K562 (cell line): ENCODE measurements around the gene PARP15. TPM values are rescaled to one million over a fixed set of nuclear protein-coding genes. Genes with fewer than 3 reads are reported as not detected.
"Not testable (repeated sequence)": the region's sequence is repeated elsewhere in the genome, so short reads cannot be mapped to it uniquely, and the experiment has no call there.

Source experiments
- ATAC-seq: fragments of 200-7000 bp; cut with Tn5 transposase; 3 replicates; pipeline ENCODE4 v1.9.1; 2020; ENCODE audit warnings: moderate library complexity
- BruUV-seq: library from RNA; stranded (reverse); fragments of 400-500 nt; replicated peaks from 2 replicates; lab custom pipeline; 2021; lab: Mats Ljungman, UMichigan
- CTCF ChIA-PET: fragments of 300-600 bp; formaldehyde crosslinking; extraction: SDS; loops from one replicate; lab custom pipeline; 2021; ENCODE audit warnings: low intra/inter-chr PET ratio; lab: Yijun Ruan, JAX
- POLR2A ChIA-PET: fragments of 300-600, 350-650 bp; sonication (Branson Sonifier 250); formaldehyde crosslinking; extraction: SDS; loops from one replicate; lab custom pipeline; 2021; ENCODE audit warnings: antibody characterized with exemption, inconsistent platforms; lab: Yijun Ruan, JAX
- DNase-seq, 4 experiments: peaks; one replicate each; pipeline versions ENCODE4 v3.0.0 to v3.0.0-alpha.2; 2011 to 2018; ENCODE audit warnings: low spot score in 3 of 4, mixed read lengths in 3 of 4; ENCODE audit errors: extremely low read depth in 1 of 4
- FAIRE-seq: peaks from 2 replicates; lab custom pipeline; 2011; peaks lifted over from hg19 to GRCh38; lab: Jason Lieb, UNC
- H2AFZ ChIP-seq: 2 replicates; pipeline ENCODE4 v1.6.0; 2011; ENCODE audit warnings: low read depth, low read length, control low read depth, inconsistent platforms
- H3K27ac ChIP-seq: fragments of 200-600 bp; 3 replicates; pipeline ENCODE4 v1.8.0; 2011; ENCODE audit warnings: low read depth, mild to moderate bottlenecking, control low read depth, inconsistent platforms, low read length, moderate library complexity, mixed read lengths; ENCODE audit errors: extremely low read depth
- H3K27me3 ChIP-seq, 2 experiments: fragments of 300-600 bp in 1 of 2; 2 replicates in 1 of 2; 3 replicates in 1 of 2; pipeline versions ENCODE4 v1.6.0 to v1.8.0; 2011; ENCODE audit warnings: inconsistent platforms in 2 of 2, low read length in 2 of 2, mild to moderate bottlenecking in 1 of 2, mixed read lengths in 1 of 2, moderate library complexity in 1 of 2; ENCODE audit not compliant: control insufficient read depth in 2 of 2, insufficient read depth in 2 of 2
- H3K36me3 ChIP-seq: fragments of 300-600 bp; 3 replicates; pipeline ENCODE4 v1.8.0; 2011; ENCODE audit warnings: mild to moderate bottlenecking, low read length, inconsistent platforms; ENCODE audit not compliant: control insufficient read depth, insufficient read depth
- H3K4me1 ChIP-seq, 2 experiments: fragments of 200-600 bp in 1 of 2; replicated peaks in 1 of 2; 2 replicates in 1 of 2; 3 replicates in 1 of 2; pipeline versions ENCODE4 v1.5.1 to v1.8.0; 2011; ENCODE audit warnings: inconsistent platforms in 2 of 2, low read length in 2 of 2, mild to moderate bottlenecking in 1 of 2, mixed read lengths in 1 of 2, moderate library complexity in 1 of 2; ENCODE audit not compliant: control insufficient read depth in 2 of 2, insufficient read depth in 2 of 2
- H3K4me2 ChIP-seq: 2 replicates; pipeline ENCODE4 v1.6.1; 2011; ENCODE audit warnings: low read length, control low read depth, inconsistent platforms, mixed read lengths; ENCODE audit not compliant: insufficient read depth
- H3K4me3 ChIP-seq: fragments of 200-600 bp; sonication (generic), shearing (Covaris generic); 2 replicates; pipeline ENCODE4 v1.5.1; 2016; ENCODE audit warnings: control low read depth, inconsistent platforms
- H3K79me2 ChIP-seq: fragments of 200-600 bp; 3 replicates; pipeline ENCODE4 v1.8.0; 2011; ENCODE audit warnings: low read length, inconsistent platforms; ENCODE audit not compliant: control insufficient read depth, insufficient read depth
- H3K9ac ChIP-seq, 2 experiments: 2 replicates each; pipeline versions ENCODE4 v1.6.0 to v1.6.1; 2011; ENCODE audit warnings: low read depth in 2 of 2, low read length in 2 of 2, control low read depth in 1 of 2, inconsistent platforms in 1 of 2, mild to moderate bottlenecking in 1 of 2, mixed read lengths in 1 of 2; ENCODE audit not compliant: insufficient read depth in 1 of 2
- H3K9me1 ChIP-seq: one replicate; pipeline ENCODE4 v1.6.0; 2011; ENCODE audit warnings: inconsistent platforms, mild to moderate bottlenecking, low read length, moderate library complexity; ENCODE audit not compliant: control insufficient read depth, insufficient read depth
- H3K9me3 ChIP-seq: replicated peaks from 2 replicates; pipeline ENCODE4 v1.5.1; 2011; ENCODE audit warnings: low read depth, low read length, inconsistent platforms; ENCODE audit not compliant: control insufficient read depth, insufficient read depth
- H4K20me1 ChIP-seq: replicated peaks from 2 replicates; pipeline ENCODE4 v1.6.1; 2011; ENCODE audit warnings: low read length, inconsistent platforms, mixed read lengths; ENCODE audit not compliant: control insufficient read depth, insufficient read depth
- ZNF197 ChIP-seq: fragments of 200-800 bp; sonication (Bioruptor generic); IDR thresholded peaks from 2 replicates; pipeline ENCODE4 v1.6.1; 2016; ENCODE audit warnings: low read depth, missing genetic modification characterization, missing compliant biosample characterization
- WGBS: fragments of 100-300 bp; shearing (Covaris generic); methylation state at CpG from one replicate; pipeline ENCODE4 v1.1.6; 2016; ENCODE audit warnings: low coverage, mixed read lengths; ENCODE audit not compliant: insufficient coverage; ENCODE audit errors: missing lambda C conversion rate; 5-methylcytosine and 5-hydroxymethylcytosine counted together
- in situ Hi-C: fragments of 300-500 bp; cut with MboI; formaldehyde crosslinking; loops from 4 replicates; pipeline ENCODE4 v1.15.0; 2018; ENCODE audit warnings: inconsistent platforms, mixed read lengths
- intact Hi-C: fragments of 100-400 bp; cut with micrococcal nuclease; formaldehyde crosslinking; loops from 2 replicates; pipeline ENCODE4 v1.14.2; 2022
- polyA plus RNA-seq, 8 experiments: library from polyadenylated mRNA; depleted of rRNA in 4 of 8; stranded (reverse) in 5 of 8; unstranded in 3 of 8; fragments of >200 nt; fragmentation: Nextera tagmentation in 2 of 8; fragmentation: Illumina TruSeq in 1 of 8; extraction: Ambion mirVana in 2 of 8; extraction: Trizol in 1 of 8; gene quantifications; 2 replicates each; pipeline versions ENCODE4 v1.2.1 to v1.2.3, GENCODE V29; 2011 to 2014; ENCODE audit warnings: inconsistent platforms in 1 of 8, missing spikeins in 1 of 8
- total RNA-seq, 7 experiments: library from RNA; depleted of rRNA in 6 of 7; stranded (reverse); fragments of >200 nt in 6 of 7; fragmentation: Illumina TruSeq in 2 of 7; extraction: Trizol in 2 of 7; gene quantifications; 2 replicates each; pipeline versions ENCODE4 v1.2.1 to v1.2.3, GENCODE V29; 2011 to 2021; ENCODE audit warnings: low replicate concordance in 1 of 7

Gene PARP15
- total and polyA plus RNA-seq, 9 of the 15 experiments (the other 6 are each of a cell fraction or from before 2014, with no cell fraction given): 0.05 to 0.40 (median 0.13) TPM

DNA sequence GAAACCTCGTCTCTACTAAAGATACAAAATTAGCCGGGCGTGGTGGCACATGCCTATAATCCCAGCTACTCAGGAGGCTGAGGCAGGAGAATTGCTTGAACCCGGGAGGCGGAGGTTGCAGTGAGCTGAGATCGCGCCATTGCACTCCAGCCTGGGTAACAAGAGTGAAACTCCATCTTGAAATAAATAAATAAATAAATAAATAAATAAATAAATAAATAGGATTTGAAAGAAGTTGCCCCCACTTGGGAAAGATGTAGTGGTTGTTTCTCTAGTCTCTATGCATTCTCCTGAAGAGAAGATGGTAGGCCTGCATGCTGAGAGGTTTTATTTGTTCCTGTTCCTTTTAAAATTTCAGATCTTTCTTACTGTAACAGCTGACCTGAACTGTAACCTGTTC lies 9.3 kb upstream of the PARP15 start:
- intact Hi-C loops: loop anchor here (10.0 kb wide), 3 partner anchors 113 to 457 kb away; partner anchors contain the start of gene SEMA5B
- POLR2A ChIA-PET: interaction anchor here (1.5 kb wide), 1 partner anchor 21 kb away, joined by 3 read pairs; no protein-coding TSS in a partner anchor
- DNase-seq: not testable (repeated sequence)

DNA sequence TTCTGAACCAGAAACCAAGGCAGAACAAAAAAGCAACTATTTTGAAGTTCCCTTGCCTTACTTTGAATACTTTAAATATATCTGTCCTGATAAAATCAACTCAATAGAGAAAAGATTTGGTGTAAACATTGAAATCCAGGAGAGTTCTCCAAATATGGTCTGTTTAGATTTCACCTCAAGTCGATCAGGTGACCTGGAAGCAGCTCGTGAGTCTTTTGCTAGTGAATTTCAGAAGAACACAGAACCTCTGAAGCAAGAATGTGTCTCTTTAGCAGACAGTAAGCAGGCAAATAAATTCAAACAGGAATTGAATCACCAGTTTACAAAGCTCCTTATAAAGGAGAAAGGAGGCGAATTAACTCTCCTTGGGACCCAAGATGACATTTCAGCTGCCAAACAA lies 8.7 kb upstream of the PARP15 start:
- no peak overlapping the region for H3K27ac ChIP-seq
- H3K4me2 ChIP-seq: no peak overlapping the region
- H3K27me3 ChIP-seq: no peaks in the 10 kb centered on the region
- no peak for TF ChIP-seq ZNF197 (CRISPR knock-in tag)
- peaks cover 10% of the 10 kb centered on the region; the same call in 2 of the 3 replicates for H3K79me2 ChIP-seq
- no TSS peak for BruUV-seq
- H3K9ac ChIP-seq: no peak overlapping the region
- DNase-seq: no peak
- intact Hi-C loops: loop anchor here (10.0 kb wide), 3 partner anchors 114 to 456 kb away; partner anchors contain the start of gene SEMA5B
- FAIRE-seq: no peak
- in situ Hi-C loops: no loop called here
- H3K4me3 ChIP-seq: no peak overlapping the region
- 40% methylated on average over 3 of the region's 3 CpGs for WGBS
- H4K20me1 ChIP-seq: no peaks in the 10 kb centered on the region
- H3K36me3 ChIP-seq: peaks cover 17% of the 10 kb centered on the region; the same call in 2 of the 3 replicates
- peaks cover 7 to 8% of the 10 kb centered on the region in 2 experiments; a peak in 3 of 5 replicates for H3K4me1 ChIP-seq
- POLR2A ChIA-PET: interaction anchor here (1.5 kb wide), 1 partner anchor 22 kb away, joined by 3 read pairs; no protein-coding TSS in a partner anchor
- CTCF ChIA-PET: no interaction called here
- H3K9me3 ChIP-seq: no peaks in the 10 kb centered on the region
- no peaks in the 10 kb centered on the region for H3K9me1 ChIP-seq
- ATAC-seq: no peak
- H2AFZ ChIP-seq: no peak overlapping the region

More for the DNA sequence above, 9.3 kb upstream of the PARP15 start:
- H3K4me3 ChIP-seq, FAIRE-seq, BruUV-seq, H3K27me3 ChIP-seq, H4K20me1 ChIP-seq, H3K9me3 ChIP-seq, in situ Hi-C loops, H2AFZ ChIP-seq, H3K4me2 ChIP-seq, CTCF ChIA-PET, ATAC-seq, H3K27ac ChIP-seq, H3K9ac ChIP-seq, H3K9me1 ChIP-seq, H3K4me1 ChIP-seq: not testable (repeated sequence)
- no CpG with 5 or more reads among the region's 7 CpGs for WGBS
- Histone ChIP-seq H3K36me3 (peaks cover 17% of the 10 kb centered on the region; the same call in 2 of the 3 replicates), H3K79me2 (peaks cover 10% of the 10 kb centered on the region; the same call in 2 of the 3 replicates)
